Fibroblast of pulmonary artery (primary cell): ENCODE data around the gene COQ2.
"Not testable (repeated sequence)": the region's sequence is repeated elsewhere in the genome, so short reads cannot be mapped to it uniquely, and the experiment has no call there.

Experiments used
- DNase-seq: peaks from one replicate; pipeline ENCODE4 v3.0.0-alpha.2; 2010; ENCODE audit warnings: low read depth
- H3K4me3 ChIP-seq: replicated peaks from 2 replicates; pipeline ENCODE4 v1.5.1; 2011; ENCODE audit warnings: low read depth, mild to moderate bottlenecking, control low read depth, low read length, moderate library complexity
- CTCF ChIP-seq: IDR thresholded peaks from 2 replicates; pipeline ENCODE4 v1.5.1; 2011; ENCODE audit warnings: mild to moderate bottlenecking, control low read depth, low read length, inconsistent platforms; ENCODE audit errors: missing control alignments

Gene COQ2

GRCh38 chr4:83237591-83237990 is 47.0 kb downstream of the COQ2 start:
- no peak for DNase-seq
- TF ChIP-seq CTCF: no peak

GRCh38 chr4:83235645-83236133 is 48.9 kb downstream of the COQ2 start:
- not testable (repeated sequence) for DNase-seq, H3K4me3 ChIP-seq

More at GRCh38 chr4:83237591-83237990, 47.0 kb downstream of the COQ2 start:
- no peak overlapping the region for H3K4me3 ChIP-seq

GRCh38 chr4:83234902-83235644 is 49.5 kb downstream of the COQ2 start:
- DNase-seq: no peak
- no peak for TF ChIP-seq CTCF
- H3K4me3 ChIP-seq: no peak overlapping the region

- not testable (repeated sequence) for H3K4me3 ChIP-seq, DNase-seq
Observed at GRCh38 chr4:83234387-83234786, 50.2 kb downstream of the COQ2 start.

GRCh38 chr4:83232082-83232481 is 52.5 kb downstream of the COQ2 start:
- TF ChIP-seq CTCF: no peak
- DNase-seq: no peak
- H3K4me3 ChIP-seq: no peak overlapping the region

GRCh38 chr4:83231620-83232076 is 53.0 kb downstream of the COQ2 start:
- no peak overlapping the region for H3K4me3 ChIP-seq
- DNase-seq: peak; percentile 17
- no peak for TF ChIP-seq CTCF

DNA sequence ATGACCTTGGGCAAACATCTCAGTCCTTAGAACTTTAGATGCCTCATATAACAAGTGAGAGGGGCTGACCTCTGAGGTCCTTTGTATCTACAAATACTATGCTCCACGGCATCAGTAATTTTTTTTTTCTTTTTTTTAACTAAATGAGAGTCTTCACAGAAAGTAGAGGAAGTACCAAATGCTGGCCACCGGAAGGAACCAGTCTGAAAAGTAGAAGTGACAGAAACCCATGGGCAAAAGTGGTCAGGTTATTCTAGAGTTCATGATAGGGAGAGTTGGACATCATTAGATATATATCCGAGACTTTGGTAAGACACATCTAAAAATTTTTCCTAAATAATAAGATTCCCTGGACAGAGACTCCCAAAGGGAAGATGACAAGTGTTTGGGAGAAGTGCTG is 53.7 kb downstream of the COQ2 start:
- TF ChIP-seq CTCF: no peak
- no peak overlapping the region for H3K4me3 ChIP-seq
- no peak for DNase-seq

GRCh38 chr4:83229791-83230190 is 54.8 kb downstream of the COQ2 start:
- no peak for TF ChIP-seq CTCF

More at GRCh38 chr4:83229791-83230190, 54.8 kb downstream of the COQ2 start:
- DNase-seq: no peak
- no peak overlapping the region for H3K4me3 ChIP-seq
